Measurements from ENCODE around the gene FOXK2.

DNA sequence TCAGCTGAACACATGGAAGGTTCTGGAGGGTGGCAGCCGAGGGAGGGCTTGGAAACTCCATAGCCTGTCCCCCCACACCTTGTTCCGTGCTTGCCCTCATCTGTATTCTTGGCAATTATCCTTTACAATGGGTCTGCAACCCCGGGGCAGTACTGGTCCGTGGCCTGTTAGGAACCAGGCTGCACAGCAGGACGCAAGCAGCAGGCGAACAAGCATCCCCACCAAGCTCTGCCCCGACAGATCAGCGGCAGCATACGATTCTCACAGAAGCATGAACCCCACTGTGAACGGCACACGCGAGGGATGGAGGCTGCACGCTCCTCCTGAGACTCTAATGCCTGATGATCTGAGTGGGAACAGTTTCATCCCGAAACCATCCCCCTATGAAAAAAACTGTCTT lies 122.5 kb downstream of the FOXK2 start:
- TF ChIP-seq CTCF (IDR thresholded peaks at IDR 0.05) (no peak), ZFX (IDR thresholded peaks at IDR 0.05; ENCODE audit: borderline replicate concordance) (no peak)
